Measurements from ENCODE around the gene VPS35L. TPM values are rescaled to one million over a fixed set of nuclear protein-coding genes. Genes with fewer than 3 reads are reported as not detected.

Gene VPS35L
- total RNA-seq, 1 donor from 2014 or later, result 51.9 TPM

GRCh38 chr16:19681637-19682036, 126.1 kb downstream of the VPS35L start:
- Histone ChIP-seq H3K4me3 (no peak overlapping the region), H3K4me1 (no peaks in the 10 kb centered on the region), H3K27ac (no peak overlapping the region), H3K9me3 (no peaks in the 10 kb centered on the region), H3K36me3 (peaks cover 36% of the 10 kb centered on the region), H3K27me3 (no peaks in the 10 kb centered on the region)
- no peak for ATAC-seq
- intact Hi-C loops (cut with DNase I), result loop anchor here (5.0 kb wide), 1 partner anchor 41 kb away; no protein-coding TSS in a partner anchor
- DNase-seq, result no peak
- TF ChIP-seq CTCF (IDR thresholded peaks at IDR 0.05), result no peak

- DNase-seq, result peak; percentile 11
- Histone ChIP-seq H3K4me3 (no peak overlapping the region), H3K36me3 (peaks cover 53% of the 10 kb centered on the region), H3K27ac (no peak overlapping the region), H3K4me1 (no peaks in the 10 kb centered on the region), H3K9me3 (no peaks in the 10 kb centered on the region), H3K27me3 (no peaks in the 10 kb centered on the region)
- TF ChIP-seq CTCF (IDR thresholded peaks at IDR 0.05), result no peak
- intact Hi-C loops (cut with DNase I), result loop anchor here (5.0 kb wide), 1 partner anchor 39 kb away; no protein-coding TSS in a partner anchor
- no peak for ATAC-seq
These were observed 128.1 kb downstream of the VPS35L start for GRCh38 chr16:19683453-19684236.

GRCh38 chr16:19685176-19685575, 129.7 kb downstream of the VPS35L start:
- Histone ChIP-seq H3K36me3 (peaks cover 55% of the 10 kb centered on the region), H3K4me1 (peaks cover 4% of the 10 kb centered on the region), H3K9me3 (no peaks in the 10 kb centered on the region), H3K27me3 (no peaks in the 10 kb centered on the region), H3K4me3 (no peak overlapping the region), H3K27ac (no peak overlapping the region)
- ATAC-seq (no peak), DNase-seq (no peak)
- TF ChIP-seq CTCF (IDR thresholded peaks at IDR 0.05), result no peak
- intact Hi-C loops (cut with DNase I), result no loop called here

GRCh38 chr16:19687279-19687678, 131.8 kb downstream of the VPS35L start:
- intact Hi-C loops (cut with DNase I), result no loop called here
- Histone ChIP-seq H3K4me1 (peaks cover 5% of the 10 kb centered on the region), H3K27me3 (no peaks in the 10 kb centered on the region), H3K4me3 (no peak overlapping the region), H3K27ac (no peak overlapping the region), H3K9me3 (no peaks in the 10 kb centered on the region), H3K36me3 (peaks cover 58% of the 10 kb centered on the region)
- ATAC-seq (no peak), DNase-seq (peak; percentile 52)
- no peak for TF ChIP-seq CTCF (IDR thresholded peaks at IDR 0.05)

- intact Hi-C loops (cut with DNase I), result no loop called here
- H3K9me3 ChIP-seq, result no peaks in the 10 kb centered on the region
- ATAC-seq, result no peak
- no peak for TF ChIP-seq CTCF (IDR thresholded peaks at IDR 0.05)
- peaks cover 51% of the 10 kb centered on the region for H3K36me3 ChIP-seq
- peaks cover 5% of the 10 kb centered on the region for H3K4me1 ChIP-seq
- H3K4me3 ChIP-seq, result no peak overlapping the region
- DNase-seq, result peak; percentile 52
- no peaks in the 10 kb centered on the region for H3K27me3 ChIP-seq
- H3K27ac ChIP-seq, result no peak overlapping the region
These were observed 133.0 kb downstream of the VPS35L start for GRCh38 chr16:19688396-19689024.

Measured in upper lobe of right lung (tissue), 1 donor.